Keratinocyte (primary cell): ENCODE results near the gene UVSSA. TPM values are rescaled to one million over a fixed set of nuclear protein-coding genes. Genes with fewer than 3 reads are reported as not detected.
"Not testable (repeated sequence)": the region's sequence is repeated elsewhere in the genome, so short reads cannot be mapped to it uniquely, and the experiment has no call there.

Source experiments
- DNase-seq: peaks from one replicate; pipeline ENCODE4 v3.0.0-alpha.2; 2011; ENCODE audit warnings: low read depth, missing footprints, low spot score
- FAIRE-seq: peaks from 2 replicates; lab custom pipeline; 2011; peaks lifted over from hg19 to GRCh38; lab: Jason Lieb, UNC
- H2AFZ ChIP-seq: 2 replicates; pipeline ENCODE4 v1.6.0; 2012; ENCODE audit warnings: low read length, control low read depth, inconsistent platforms; ENCODE audit not compliant: control insufficient read depth
- H3K27ac ChIP-seq: 2 replicates; pipeline ENCODE4 v1.5.1; 2011; ENCODE audit warnings: low read length; ENCODE audit not compliant: control insufficient read depth, insufficient read depth
- H3K27me3 ChIP-seq: 3 replicates; pipeline ENCODE4 v1.6.0; 2011; ENCODE audit warnings: low read length; ENCODE audit not compliant: control insufficient read depth, insufficient read depth; ENCODE audit errors: extremely low read depth
- H3K36me3 ChIP-seq, 2 experiments: 2 replicates in 1 of 2; 3 replicates in 1 of 2; pipeline ENCODE4 v1.5.1; 2011; ENCODE audit warnings: low read length in 2 of 2, mild to moderate bottlenecking in 1 of 2; ENCODE audit not compliant: control insufficient read depth in 2 of 2, insufficient read depth in 2 of 2; ENCODE audit errors: extremely low read depth in 1 of 2
- H3K4me1 ChIP-seq: 3 replicates; pipeline ENCODE4 v1.5.1; 2011; ENCODE audit warnings: low read length; ENCODE audit not compliant: control insufficient read depth, insufficient read depth; ENCODE audit errors: extremely low read depth
- H3K4me2 ChIP-seq: 3 replicates; pipeline ENCODE4 v1.6.0; 2011; ENCODE audit warnings: low read depth, low read length; ENCODE audit not compliant: control insufficient read depth, insufficient read depth; ENCODE audit errors: extremely low read depth
- H3K4me3 ChIP-seq, 3 experiments: fragments of 200-600 bp in 1 of 3; sonication (generic) in 1 of 3; 2 replicates in 2 of 3; 3 replicates in 1 of 3; pipeline ENCODE4 v1.5.1; 2011 to 2016; ENCODE audit warnings: low read length in 3 of 3, mild to moderate bottlenecking in 3 of 3, control low read depth in 2 of 3, inconsistent platforms in 1 of 3, low read depth in 1 of 3, mixed read lengths in 1 of 3, mixed run types in 1 of 3, moderate library complexity in 1 of 3; ENCODE audit not compliant: control insufficient read depth in 2 of 3, insufficient read depth in 2 of 3; ENCODE audit errors: extremely low read depth in 1 of 3
- H3K79me2 ChIP-seq: 2 replicates; pipeline ENCODE4 v1.6.0; 2012; ENCODE audit warnings: low read length; ENCODE audit not compliant: control insufficient read depth, insufficient read depth
- H3K9ac ChIP-seq: 3 replicates; pipeline ENCODE4 v1.6.0; 2011; ENCODE audit warnings: low read length; ENCODE audit not compliant: control insufficient read depth, insufficient read depth; ENCODE audit errors: extremely low read depth
- H3K9me1 ChIP-seq: 3 replicates; pipeline ENCODE4 v1.6.0; 2011; ENCODE audit warnings: low read length; ENCODE audit not compliant: control insufficient read depth, insufficient read depth; ENCODE audit errors: extremely low read depth
- H3K9me3 ChIP-seq: 2 replicates; pipeline ENCODE4 v1.5.1; 2012; ENCODE audit warnings: low read depth, low read length; ENCODE audit not compliant: control insufficient read depth
- H4K20me1 ChIP-seq: 3 replicates; pipeline ENCODE4 v1.6.0; 2011; ENCODE audit warnings: low read length; ENCODE audit not compliant: control insufficient read depth, insufficient read depth; ENCODE audit errors: extremely low read depth
- EZH2 ChIP-seq: IDR thresholded peaks from one replicate; pipeline ENCODE4 v1.6.1; 2012; ENCODE audit warnings: inconsistent platforms, mild to moderate bottlenecking, low read length, moderate library complexity
- dilution Hi-C: fragments of 300-500 bp; cut with MboI; formaldehyde crosslinking; loops from one replicate; pipeline ENCODE4 v1.7.0; 2020; ENCODE audit warnings: low sequenced_read_pairs; ENCODE audit not compliant: extremely low pct_ligation_motif_present
- polyA plus RNA-seq, 5 experiments: library from polyadenylated mRNA; depleted of rRNA in 3 of 5; stranded (reverse) in 3 of 5; stranded (forward) in 1 of 5; unstranded in 1 of 5; fragments of >200 nt; gene quantifications; 1 replicate in 1 of 5; 2 replicates in 3 of 5; 3 replicates in 1 of 5; pipeline versions ENCODE4 v1.2.1 to v1.2.3, GENCODE V29; 2011 to 2012; ENCODE audit warnings: missing spikeins in 2 of 5, low read depth in 1 of 5, low replicate concordance in 1 of 5
- TF ChIP-seq, protein P1 (sequence below), 3 experiments: IDR thresholded peaks in 1 of 3; conservative IDR thresholded peaks in 1 of 3; optimal IDR thresholded peaks in 1 of 3; 2 replicates in 2 of 3; 3 replicates in 1 of 3; pipeline versions ENCODE3 to v1.5.1; 2011; ENCODE audit warnings: low read length in 3 of 3, mild to moderate bottlenecking in 3 of 3, moderate library complexity in 2 of 3, control low read depth in 1 of 3, inconsistent platforms in 1 of 3; ENCODE audit not compliant: insufficient read depth in 2 of 3; ENCODE audit errors: extremely low read depth in 1 of 3

Gene UVSSA
- polyA plus RNA-seq, 1 donor (not counting 4 experiments of a cell fraction or from before 2014, with no cell fraction given) = 4.7 TPM

DNA sequence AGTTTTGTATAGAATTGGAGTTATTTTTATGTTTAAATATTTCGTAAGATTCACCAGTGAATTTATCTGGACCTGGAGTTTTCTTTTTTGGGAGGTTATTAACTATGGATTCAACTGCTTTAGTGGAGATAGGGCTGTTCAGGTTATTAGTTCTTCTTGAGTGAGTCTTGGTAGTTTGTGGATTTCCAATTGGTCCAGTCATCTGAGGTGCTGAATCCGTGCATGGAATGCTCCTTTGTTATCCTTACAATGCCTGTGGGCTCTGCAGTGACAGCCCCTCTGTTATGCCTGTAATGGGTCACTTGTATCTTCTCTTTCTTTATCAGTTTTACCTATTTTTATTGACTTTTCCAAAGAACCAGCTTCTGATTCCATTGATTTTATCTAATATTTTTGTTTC, 74.6 kb downstream of the UVSSA start:
- no peaks in the 10 kb centered on the region for H3K9me3 ChIP-seq
- no peak for FAIRE-seq

DNA sequence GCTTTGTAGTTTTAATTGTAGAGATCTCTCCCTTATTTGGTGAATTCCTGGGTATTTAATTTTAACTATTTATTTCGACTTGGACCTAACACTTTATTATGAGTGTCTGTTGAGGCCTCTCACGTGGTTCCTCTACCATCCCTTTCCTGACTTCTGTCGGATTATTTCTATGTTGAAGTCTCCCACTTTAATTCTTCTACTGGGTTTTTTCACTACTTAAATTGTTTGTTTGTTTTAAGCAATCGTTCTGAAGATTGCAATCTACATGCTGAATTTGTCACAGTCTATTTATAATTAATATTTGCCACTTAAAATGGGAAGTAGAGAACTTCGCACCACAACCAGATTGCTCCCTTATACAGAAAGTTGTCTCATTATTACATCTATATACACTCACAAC, 80.0 kb downstream of the UVSSA start:
- no peaks in the 10 kb centered on the region for H3K4me1 ChIP-seq
- H3K4me3 ChIP-seq = no peak overlapping the region
- H3K27ac ChIP-seq = no peak overlapping the region
- no peaks in the 10 kb centered on the region for H3K27me3 ChIP-seq
- no peak overlapping the region for H3K9ac ChIP-seq
- H3K9me1 ChIP-seq = no peaks in the 10 kb centered on the region
- no peak overlapping the region for H2AFZ ChIP-seq
- FAIRE-seq (no peak), DNase-seq (no peak)
- H3K4me2 ChIP-seq = no peak overlapping the region
- no peaks in the 10 kb centered on the region for H4K20me1 ChIP-seq
- no peaks in the 10 kb centered on the region for H3K79me2 ChIP-seq
- dilution Hi-C loops = no loop called here
- TF ChIP-seq, protein P1, sequence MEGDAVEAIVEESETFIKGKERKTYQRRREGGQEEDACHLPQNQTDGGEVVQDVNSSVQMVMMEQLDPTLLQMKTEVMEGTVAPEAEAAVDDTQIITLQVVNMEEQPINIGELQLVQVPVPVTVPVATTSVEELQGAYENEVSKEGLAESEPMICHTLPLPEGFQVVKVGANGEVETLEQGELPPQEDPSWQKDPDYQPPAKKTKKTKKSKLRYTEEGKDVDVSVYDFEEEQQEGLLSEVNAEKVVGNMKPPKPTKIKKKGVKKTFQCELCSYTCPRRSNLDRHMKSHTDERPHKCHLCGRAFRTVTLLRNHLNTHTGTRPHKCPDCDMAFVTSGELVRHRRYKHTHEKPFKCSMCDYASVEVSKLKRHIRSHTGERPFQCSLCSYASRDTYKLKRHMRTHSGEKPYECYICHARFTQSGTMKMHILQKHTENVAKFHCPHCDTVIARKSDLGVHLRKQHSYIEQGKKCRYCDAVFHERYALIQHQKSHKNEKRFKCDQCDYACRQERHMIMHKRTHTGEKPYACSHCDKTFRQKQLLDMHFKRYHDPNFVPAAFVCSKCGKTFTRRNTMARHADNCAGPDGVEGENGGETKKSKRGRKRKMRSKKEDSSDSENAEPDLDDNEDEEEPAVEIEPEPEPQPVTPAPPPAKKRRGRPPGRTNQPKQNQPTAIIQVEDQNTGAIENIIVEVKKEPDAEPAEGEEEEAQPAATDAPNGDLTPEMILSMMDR (optimal IDR thresholded peaks at IDR 0.05 in 1 of 3, IDR thresholded peaks at IDR 0.05 in 1 of 3, conservative IDR thresholded peaks at IDR 0.05 in 1 of 3; ENCODE audit: extremely low read depth in 1 of 3, insufficient read depth in 2 of 3, low read length in 3 of 3) = no peak
- TF ChIP-seq EZH2 = no peak
- no peaks in the 10 kb centered on the region for H3K9me3 ChIP-seq
- H3K36me3 ChIP-seq = no peaks in the 10 kb centered on the region

More for the DNA sequence above, 74.6 kb downstream of the UVSSA start:
- H2AFZ ChIP-seq = no peak overlapping the region
- peaks cover 4% of the 10 kb centered on the region for H3K27me3 ChIP-seq
- H3K9me1 ChIP-seq = no peaks in the 10 kb centered on the region
- no peaks in the 10 kb centered on the region for H3K36me3 ChIP-seq
- no peak overlapping the region for H3K27ac ChIP-seq
- H3K79me2 ChIP-seq = no peaks in the 10 kb centered on the region
- no peak overlapping the region for H3K4me3 ChIP-seq
- no peak overlapping the region for H3K4me2 ChIP-seq
- dilution Hi-C loops = loop anchor here (25.0 kb wide), 1 partner anchor 216 kb away; no protein-coding TSS in a partner anchor
- H4K20me1 ChIP-seq = peaks cover 2% of the 10 kb centered on the region
- no peak overlapping the region for H3K9ac ChIP-seq
- DNase-seq = no peak
- H3K4me1 ChIP-seq = no peaks in the 10 kb centered on the region
- TF ChIP-seq, protein P1 (optimal IDR thresholded peaks at IDR 0.05 in 1 of 3, IDR thresholded peaks at IDR 0.05 in 1 of 3, conservative IDR thresholded peaks at IDR 0.05 in 1 of 3; ENCODE audit: extremely low read depth in 1 of 3, insufficient read depth in 2 of 3, low read length in 3 of 3) = no peak
- no peak for TF ChIP-seq EZH2

DNA sequence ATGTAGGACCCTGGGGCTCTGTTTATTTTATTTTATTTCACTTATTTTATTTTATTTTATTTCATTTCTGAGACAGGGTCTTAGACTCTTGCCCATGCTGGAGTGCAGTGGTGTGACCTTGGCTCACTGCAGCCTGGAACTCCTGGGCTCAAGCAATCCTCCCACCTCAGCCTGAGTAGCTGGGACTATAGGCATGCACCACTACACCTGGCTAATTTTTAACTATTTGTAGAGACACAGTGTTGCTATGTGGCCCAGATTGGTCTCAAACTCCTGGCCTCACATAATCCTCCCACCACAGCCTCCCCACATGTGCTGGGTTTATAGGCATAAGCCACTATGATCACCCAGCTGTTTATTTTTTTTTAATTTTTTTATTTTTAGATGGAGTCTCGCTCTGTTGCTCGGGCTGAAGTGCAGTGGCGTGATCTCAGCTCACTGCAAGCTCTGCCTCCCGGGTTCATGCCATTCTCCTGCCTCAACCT, 96.7 kb downstream of the UVSSA start:
- H3K9me1 ChIP-seq, dilution Hi-C loops, DNase-seq, H2AFZ ChIP-seq, H4K20me1 ChIP-seq, H3K79me2 ChIP-seq, H3K9me3 ChIP-seq, H3K27me3 ChIP-seq, H3K4me3 ChIP-seq, H3K4me1 ChIP-seq, H3K36me3 ChIP-seq, H3K4me2 ChIP-seq, H3K27ac ChIP-seq, H3K9ac ChIP-seq, FAIRE-seq: not testable (repeated sequence)
